ENCODE measurements around the gene HLA-DMA.

HLA-DMA gene

GRCh38 chr6:32980488-32981038 lies 27.7 kb upstream of the HLA-DMA start:
- no peak for TF ChIP-seq CTCF (IDR thresholded peaks at IDR 0.05; ENCODE audit: control insufficient read depth, extremely low read depth, insufficient read depth)
- DNase-seq (ENCODE audit: low read depth) = no peak
- no peak overlapping the region for H3K4me3 ChIP-seq (ENCODE audit: low read depth, low read length)

- DNase-seq (ENCODE audit: low read depth) = no peak
- no peak for TF ChIP-seq CTCF (IDR thresholded peaks at IDR 0.05; ENCODE audit: control insufficient read depth, extremely low read depth, insufficient read depth)
- no peak overlapping the region for H3K4me3 ChIP-seq (ENCODE audit: low read depth, low read length)
Measured at GRCh38 chr6:32979720-32980487, 27.0 kb upstream of the HLA-DMA start.

GRCh38 chr6:32977953-32978324 lies 25.0 kb upstream of the HLA-DMA start:
- no peak overlapping the region for H3K4me3 ChIP-seq (ENCODE audit: low read depth, low read length)
- no peak for DNase-seq (ENCODE audit: low read depth)
- TF ChIP-seq CTCF (IDR thresholded peaks at IDR 0.05; ENCODE audit: control insufficient read depth, extremely low read depth, insufficient read depth) = no peak

GRCh38 chr6:32977272-32977952 lies 24.5 kb upstream of the HLA-DMA start:
- no peak for DNase-seq (ENCODE audit: low read depth)
- H3K4me3 ChIP-seq (ENCODE audit: low read depth, low read length) = no peak overlapping the region
- TF ChIP-seq CTCF (IDR thresholded peaks at IDR 0.05; ENCODE audit: control insufficient read depth, extremely low read depth, insufficient read depth) = no peak

GRCh38 chr6:32976334-32977069 lies 23.6 kb upstream of the HLA-DMA start:
- no peak for TF ChIP-seq CTCF (IDR thresholded peaks at IDR 0.05; ENCODE audit: control insufficient read depth, extremely low read depth, insufficient read depth)
- H3K4me3 ChIP-seq (ENCODE audit: low read depth, low read length) = peak overlapping the region; percentile 96
- no peak for DNase-seq (ENCODE audit: low read depth)

GRCh38 chr6:32975886-32976285 lies 23.0 kb upstream of the HLA-DMA start:
- no peak for TF ChIP-seq CTCF (IDR thresholded peaks at IDR 0.05; ENCODE audit: control insufficient read depth, extremely low read depth, insufficient read depth)
- H3K4me3 ChIP-seq (ENCODE audit: low read depth, low read length) = peak overlapping the region; percentile 96
- no peak for DNase-seq (ENCODE audit: low read depth)
